K562 (cell line): ENCODE measurements around the gene C19orf44. TPM values are rescaled to one million over a fixed set of nuclear protein-coding genes. Genes with fewer than 3 reads are reported as not detected.

ENCODE experiments used
- ARNT ChIP-seq, 2 experiments: fragments of 450-650 bp; IDR thresholded peaks; 2 replicates each; pipeline ENCODE4 v1.6.1; 2016; ENCODE audit warnings: mild to moderate bottlenecking in 1 of 2
- ATF7 ChIP-seq: fragments of 450-650 bp; IDR thresholded peaks from 2 replicates; pipeline ENCODE4 v1.7.1; 2014; ENCODE audit warnings: mild to moderate bottlenecking, moderate library complexity
- DACH1 ChIP-seq: fragments of 450-650 bp; IDR thresholded peaks from 2 replicates; pipeline ENCODE4 v1.6.1; 2018; ENCODE audit not compliant: partially characterized antibody
- E2F5 ChIP-seq: sonication (generic); formaldehyde crosslinking; IDR thresholded peaks from 2 replicates; pipeline ENCODE4 v1.8.0; 2022; ENCODE audit warnings: mild to moderate bottlenecking, missing genetic modification reagents
- E2F8 ChIP-seq: fragments of 450-650 bp; IDR thresholded peaks from 2 replicates; pipeline ENCODE4 v1.7.1; 2018; ENCODE audit warnings: mild to moderate bottlenecking, low read depth; ENCODE audit not compliant: partially characterized antibody
- ETV6 ChIP-seq, 3 experiments: fragments of 150-350 bp in 1 of 3; sonication (generic) in 1 of 3; formaldehyde crosslinking in 1 of 3; IDR thresholded peaks; 2 replicates each; pipeline versions ENCODE4 v1.6.1 to v1.8.0; 2014 to 2022; ENCODE audit warnings: borderline replicate concordance in 2 of 3, low read depth in 2 of 3, antibody characterized with exemption in 1 of 3, low read length in 1 of 3, mild to moderate bottlenecking in 1 of 3, missing genetic modification reagents in 1 of 3
- JUND ChIP-seq, 2 experiments: IDR thresholded peaks; 2 replicates in 1 of 2; 3 replicates in 1 of 2; pipeline ENCODE4 v1.6.1; 2011; ENCODE audit warnings: borderline replicate concordance in 2 of 2, low read depth in 2 of 2, low read length in 2 of 2, improper control_type of control experiment in 1 of 2, missing biosample characterization in 1 of 2, missing genetic modification characterization in 1 of 2, missing genetic modification reagents in 1 of 2
- KAT8 ChIP-seq: fragments of 450-650 bp; IDR thresholded peaks from 2 replicates; pipeline ENCODE4 v1.6.1; 2016; ENCODE audit warnings: low read depth, mild to moderate bottlenecking
- MEIS2 ChIP-seq: fragments of 450-650 bp; IDR thresholded peaks from 2 replicates; pipeline ENCODE4 v1.6.1; 2014; ENCODE audit warnings: mild to moderate bottlenecking; ENCODE audit not compliant: partially characterized antibody
- NEUROD1 ChIP-seq: fragments of 150-350 bp; IDR thresholded peaks from 2 replicates; pipeline ENCODE4 v1.6.1; 2014; ENCODE audit warnings: borderline replicate concordance, low read length, low read depth; ENCODE audit not compliant: partially characterized antibody
- PKNOX1 ChIP-seq: fragments of 450-650 bp; IDR thresholded peaks from 2 replicates; pipeline ENCODE4 v1.6.1; 2016
- RAD21 ChIP-seq, 2 experiments: fragments of 250-450 bp in 1 of 2; fragments of 450-650 bp in 1 of 2; sonication (Bioruptor Pico) in 1 of 2; formaldehyde crosslinking in 1 of 2; IDR thresholded peaks in 1 of 2; conservative IDR thresholded peaks in 1 of 2; 2 replicates each; pipeline versions ENCODE4 v1.4.0 to v1.8.0; 2020 to 2022; ENCODE audit warnings: mild to moderate bottlenecking in 2 of 2, moderate library complexity in 1 of 2
- RB1 ChIP-seq: fragments of 450-650 bp; IDR thresholded peaks from 2 replicates; pipeline ENCODE4 v1.6.1; 2017; ENCODE audit warnings: low read depth, mild to moderate bottlenecking
- TCFL5 ChIP-seq: fragments of 250-450 bp; sonication (Bioruptor Pico); conservative IDR thresholded peaks from 2 replicates; pipeline ENCODE4 v1.6.1; 2021; ENCODE audit warnings: mild to moderate bottlenecking, moderate library complexity, matching md5 sums
- TSC22D4 ChIP-seq: fragments of 450-650 bp; IDR thresholded peaks from 2 replicates; pipeline ENCODE4 v1.6.1; 2016; ENCODE audit warnings: missing genetic modification characterization, missing biosample characterization, control low read depth
- ZBTB1 ChIP-seq: sonication (generic); formaldehyde crosslinking; IDR thresholded peaks from 2 replicates; pipeline ENCODE4 v1.8.1; 2023; ENCODE audit warnings: missing genetic modification reagents, low read depth, mild to moderate bottlenecking, borderline replicate concordance
- ZFX ChIP-seq: sonication (generic); formaldehyde crosslinking; IDR thresholded peaks from 2 replicates; pipeline ENCODE4 v1.8.0; 2022; ENCODE audit warnings: mild to moderate bottlenecking, missing genetic modification reagents, moderate library complexity
- ZNF124 ChIP-seq: sonication (generic); formaldehyde crosslinking; IDR thresholded peaks from 2 replicates; pipeline ENCODE4 v1.8.1; 2022; ENCODE audit warnings: missing genetic modification reagents
- ZNF134 ChIP-seq: fragments of 250-450 bp; sonication (Bioruptor Pico); conservative IDR thresholded peaks from 2 replicates; pipeline ENCODE4 v1.4.0; 2020
- ZNF444 ChIP-seq: fragments of 250-450 bp; sonication (Bioruptor Pico); IDR thresholded peaks from 2 replicates; pipeline ENCODE4 v1.4.0; 2020; ENCODE audit warnings: mild to moderate bottlenecking, moderate library complexity
- ZNF740 ChIP-seq, 3 experiments: fragments of 200-800 bp in 1 of 3; sonication (Bioruptor generic) in 1 of 3; sonication (generic) in 1 of 3; formaldehyde crosslinking in 1 of 3; IDR thresholded peaks; 2 replicates each; pipeline versions ENCODE4 v1.6.1 to v1.8.0; 2016 to 2022; ENCODE audit warnings: mild to moderate bottlenecking in 2 of 3, missing compliant biosample characterization in 2 of 3, missing genetic modification characterization in 2 of 3, missing genetic modification reagents in 1 of 3
- polyA plus RNA-seq, 8 experiments: library from polyadenylated mRNA; depleted of rRNA in 4 of 8; stranded (reverse) in 5 of 8; unstranded in 3 of 8; fragments of >200 nt; fragmentation: Nextera tagmentation in 2 of 8; fragmentation: Illumina TruSeq in 1 of 8; extraction: Ambion mirVana in 2 of 8; extraction: Trizol in 1 of 8; gene quantifications; 2 replicates each; pipeline versions ENCODE4 v1.2.1 to v1.2.3, GENCODE V29; 2011 to 2014; ENCODE audit warnings: inconsistent platforms in 1 of 8, missing spikeins in 1 of 8
- total RNA-seq, 7 experiments: library from RNA; depleted of rRNA in 6 of 7; stranded (reverse); fragments of >200 nt in 6 of 7; fragmentation: Illumina TruSeq in 2 of 7; extraction: Trizol in 2 of 7; gene quantifications; 2 replicates each; pipeline versions ENCODE4 v1.2.1 to v1.2.3, GENCODE V29; 2011 to 2021; ENCODE audit warnings: low replicate concordance in 1 of 7

C19orf44 gene
- total and polyA plus RNA-seq, 9 of the 15 experiments (the other 6 are each of a cell fraction or from before 2014, with no cell fraction given): 0.41 to 7.7 (median 3.5) TPM

- TF ChIP-seq DACH1 (no peak), ZNF740 (CRISPR knock-in tag; IDR thresholded peaks at IDR 0.05) (no peak), ZNF740 (tag; IDR thresholded peaks at IDR 0.05) (no peak), ATF7 (no peak), ZBTB1 (CRISPR knock-in tag) (no peak), ZNF444 (CRISPR knock-in tag) (no peak), TCFL5 (no peak), ZNF134 (no peak), PKNOX1 (peak; percentile 58), E2F8 (no peak), E2F5 (CRISPR knock-in tag) (no peak), RAD21 (CRISPR knock-in tag; conservative IDR thresholded peaks at IDR 0.05 in 1 of 2, IDR thresholded peaks at IDR 0.05 in 1 of 2) (peak in 1 of 2 experiments; percentile 58; a peak in 2 of 4 replicates), RB1 (peak; percentile 24; the same call in 1 of the 2 replicates), TSC22D4 (tag) (no peak), KAT8 (no peak), JUND (IDR thresholded peaks at IDR 0.05; ENCODE audit: borderline replicate concordance, low read depth, low read length) (0 out of 2 replicates have a peak, but pooled peaks have one; percentile 9), JUND (tag; IDR thresholded peaks at IDR 0.05; ENCODE audit: borderline replicate concordance, low read depth, low read length) (no peak), ZFX (no peak), ZNF124 (CRISPR knock-in tag) (no peak), NEUROD1 (no peak), ARNT (IDR thresholded peaks at IDR 0.05) (no peak), ETV6 (IDR thresholded peaks at IDR 0.05; ENCODE audit: borderline replicate concordance in 1 of 2, low read depth in 2 of 2, low read length in 1 of 2) (no peak), ETV6 (CRISPR knock-in tag; IDR thresholded peaks at IDR 0.05; ENCODE audit: borderline replicate concordance) (no peak), MEIS2 (peak; percentile 17)
Measured at GRCh38 chr19:16527971-16528521, 31.9 kb downstream of the C19orf44 start (continued).
